ENCODE measurements around the gene NEMP1. TPM values are rescaled to one million over a fixed set of nuclear protein-coding genes. Genes with fewer than 3 reads are reported as not detected.

Gene NEMP1, protein sequence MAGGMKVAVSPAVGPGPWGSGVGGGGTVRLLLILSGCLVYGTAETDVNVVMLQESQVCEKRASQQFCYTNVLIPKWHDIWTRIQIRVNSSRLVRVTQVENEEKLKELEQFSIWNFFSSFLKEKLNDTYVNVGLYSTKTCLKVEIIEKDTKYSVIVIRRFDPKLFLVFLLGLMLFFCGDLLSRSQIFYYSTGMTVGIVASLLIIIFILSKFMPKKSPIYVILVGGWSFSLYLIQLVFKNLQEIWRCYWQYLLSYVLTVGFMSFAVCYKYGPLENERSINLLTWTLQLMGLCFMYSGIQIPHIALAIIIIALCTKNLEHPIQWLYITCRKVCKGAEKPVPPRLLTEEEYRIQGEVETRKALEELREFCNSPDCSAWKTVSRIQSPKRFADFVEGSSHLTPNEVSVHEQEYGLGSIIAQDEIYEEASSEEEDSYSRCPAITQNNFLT
- total RNA-seq: 10 to 100 TPM in 1 of 2 donors, 1 to 10 TPM in 1; 3.8 to 10.9 TPM
- polyA plus RNA-seq: 1 to 10 TPM; 1.4 to 2.5 TPM

DNA sequence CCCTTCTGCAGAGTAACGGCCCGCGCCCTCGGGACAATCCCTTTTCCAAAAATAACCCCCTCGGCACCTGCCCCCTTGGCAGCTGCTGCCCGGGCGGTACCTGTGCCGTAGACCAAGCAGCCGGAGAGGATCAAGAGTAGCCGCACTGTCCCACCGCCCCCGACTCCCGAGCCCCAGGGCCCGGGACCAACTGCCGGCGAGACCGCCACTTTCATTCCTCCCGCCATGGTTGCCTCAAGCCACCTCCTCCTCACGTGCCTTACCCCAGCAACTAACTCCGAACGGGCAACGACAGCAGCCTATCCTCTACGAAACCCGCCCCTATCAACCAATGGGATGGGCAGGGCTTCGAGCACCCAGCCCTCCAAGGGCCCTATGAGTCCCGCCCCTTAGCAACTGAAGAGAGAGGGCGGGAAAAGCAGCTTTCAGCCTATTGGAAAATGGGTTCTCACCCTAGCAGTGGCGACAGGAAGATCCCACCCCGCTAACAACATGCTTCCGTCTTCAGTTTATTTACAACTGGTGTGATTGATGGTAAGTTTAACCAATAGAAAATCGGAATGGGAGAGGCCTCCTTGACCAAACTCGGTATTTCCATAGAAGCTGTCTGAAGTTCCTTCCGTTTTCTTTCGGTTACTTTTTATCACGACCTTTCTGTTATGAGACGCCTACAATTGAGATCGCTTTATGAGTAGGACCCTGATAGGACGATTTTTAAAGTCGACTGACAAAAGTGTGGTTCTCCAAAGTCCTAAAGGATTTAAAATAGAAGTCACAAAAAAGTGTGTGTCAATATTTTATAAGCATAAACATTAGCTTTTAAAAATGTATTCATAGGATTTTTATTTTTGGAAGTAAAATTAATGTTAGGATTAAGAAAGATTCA, at the start of gene NEMP1:
Gene NEMP1 (minus strand): TSS at position 273 of the 886 bp plus-strand sequence. CDS start 46 bp downstream, at position 227.
- Histone ChIP-seq H3K4me3 (ENCODE audit: low read depth in 1 of 3, low read length in 3 of 3) (peak within 1 kb of the TSS; percentile 67 to 81 (median 74)), H3K27ac (ENCODE audit: low read depth in 1 of 2, low read length in 2 of 2) (peak within 1 kb of the TSS; percentile 63 to 64), H3K4me1 (ENCODE audit: control insufficient read depth in 4 of 4, insufficient read depth in 4 of 4, low read length in 3 of 4) (peaks cover 2 to 18% (median 11%) of the 10 kb centered on the region in 4 donors), H3K27me3 (ENCODE audit: control insufficient read depth in 4 of 4, insufficient read depth in 4 of 4, low read length in 3 of 4) (no peaks in the 10 kb centered on the region), H3K36me3 (ENCODE audit: control insufficient read depth in 4 of 4, insufficient read depth in 3 of 4, low read depth in 1 of 4, low read length in 3 of 4) (no peaks in the 10 kb centered on the region), H3K9me3 (ENCODE audit: control insufficient read depth in 4 of 4, low read length in 3 of 4) (no peaks in the 10 kb centered on the region), H3K9ac (ENCODE audit: low read depth in 1 of 2, low read length in 2 of 2) (peak within 1 kb of the TSS; percentile 53 to 93)
- under 1% methylated on average over 39 of the region's 39 CpGs for WGBS
- peak; percentile 90 for DNase-seq (ENCODE audit: low spot score)
- TF ChIP-seq, protein P1, sequence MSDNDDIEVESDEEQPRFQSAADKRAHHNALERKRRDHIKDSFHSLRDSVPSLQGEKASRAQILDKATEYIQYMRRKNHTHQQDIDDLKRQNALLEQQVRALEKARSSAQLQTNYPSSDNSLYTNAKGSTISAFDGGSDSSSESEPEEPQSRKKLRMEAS (IDR thresholded peaks at IDR 0.05): peak; percentile 89
- peak; percentile 93 to 97 for TF ChIP-seq GABPA (IDR thresholded peaks at IDR 0.05 in 1 of 2, conservative IDR thresholded peaks at IDR 0.05 in 1 of 2)
- TF ChIP-seq, protein P2, sequence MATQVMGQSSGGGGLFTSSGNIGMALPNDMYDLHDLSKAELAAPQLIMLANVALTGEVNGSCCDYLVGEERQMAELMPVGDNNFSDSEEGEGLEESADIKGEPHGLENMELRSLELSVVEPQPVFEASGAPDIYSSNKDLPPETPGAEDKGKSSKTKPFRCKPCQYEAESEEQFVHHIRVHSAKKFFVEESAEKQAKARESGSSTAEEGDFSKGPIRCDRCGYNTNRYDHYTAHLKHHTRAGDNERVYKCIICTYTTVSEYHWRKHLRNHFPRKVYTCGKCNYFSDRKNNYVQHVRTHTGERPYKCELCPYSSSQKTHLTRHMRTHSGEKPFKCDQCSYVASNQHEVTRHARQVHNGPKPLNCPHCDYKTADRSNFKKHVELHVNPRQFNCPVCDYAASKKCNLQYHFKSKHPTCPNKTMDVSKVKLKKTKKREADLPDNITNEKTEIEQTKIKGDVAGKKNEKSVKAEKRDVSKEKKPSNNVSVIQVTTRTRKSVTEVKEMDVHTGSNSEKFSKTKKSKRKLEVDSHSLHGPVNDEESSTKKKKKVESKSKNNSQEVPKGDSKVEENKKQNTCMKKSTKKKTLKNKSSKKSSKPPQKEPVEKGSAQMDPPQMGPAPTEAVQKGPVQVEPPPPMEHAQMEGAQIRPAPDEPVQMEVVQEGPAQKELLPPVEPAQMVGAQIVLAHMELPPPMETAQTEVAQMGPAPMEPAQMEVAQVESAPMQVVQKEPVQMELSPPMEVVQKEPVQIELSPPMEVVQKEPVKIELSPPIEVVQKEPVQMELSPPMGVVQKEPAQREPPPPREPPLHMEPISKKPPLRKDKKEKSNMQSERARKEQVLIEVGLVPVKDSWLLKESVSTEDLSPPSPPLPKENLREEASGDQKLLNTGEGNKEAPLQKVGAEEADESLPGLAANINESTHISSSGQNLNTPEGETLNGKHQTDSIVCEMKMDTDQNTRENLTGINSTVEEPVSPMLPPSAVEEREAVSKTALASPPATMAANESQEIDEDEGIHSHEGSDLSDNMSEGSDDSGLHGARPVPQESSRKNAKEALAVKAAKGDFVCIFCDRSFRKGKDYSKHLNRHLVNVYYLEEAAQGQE (IDR thresholded peaks at IDR 0.05): peak; percentile 64
- peak; percentile 90 for TF ChIP-seq YY1 (IDR thresholded peaks at IDR 0.05)
- TF ChIP-seq SP1 (IDR thresholded peaks at IDR 0.05): peak; percentile 97
- peak in 1 of 2 donors; percentile 67 for TF ChIP-seq EGR1 (IDR thresholded peaks at IDR 0.05; ENCODE audit: low read depth in 2 of 2)
- no peak for TF ChIP-seq NR2F2 (IDR thresholded peaks at IDR 0.05)
- peak; percentile 87 for TF ChIP-seq FOXA2 (IDR thresholded peaks at IDR 0.05)
- TF ChIP-seq JUND (IDR thresholded peaks at IDR 0.05): peak in 1 of 2 donors; percentile 72
- no peak for TF ChIP-seq CTCF (IDR thresholded peaks at IDR 0.05; ENCODE audit: low read depth, low read length, missing input control)
- no peak for TF ChIP-seq HNF4A (conservative IDR thresholded peaks at IDR 0.05)
- no peak for TF ChIP-seq RAD21 (IDR thresholded peaks at IDR 0.05)
- TF ChIP-seq HNF4G (IDR thresholded peaks at IDR 0.05): no peak
- peak; percentile 37 to 40 for TF ChIP-seq RXRA (IDR thresholded peaks at IDR 0.05)
- peak; percentile 16 for TF ChIP-seq TAF1 (conservative IDR thresholded peaks at IDR 0.05)
- TF ChIP-seq, protein P3, sequence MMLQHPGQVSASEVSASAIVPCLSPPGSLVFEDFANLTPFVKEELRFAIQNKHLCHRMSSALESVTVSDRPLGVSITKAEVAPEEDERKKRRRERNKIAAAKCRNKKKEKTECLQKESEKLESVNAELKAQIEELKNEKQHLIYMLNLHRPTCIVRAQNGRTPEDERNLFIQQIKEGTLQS (IDR thresholded peaks at IDR 0.05): no peak
- TF ChIP-seq FOXA1 (IDR thresholded peaks at IDR 0.05): peak; percentile 68

All from liver (tissue), 9 donors.